Measurements from ENCODE around the gene CNTNAP5.

Gene CNTNAP5

DNA sequence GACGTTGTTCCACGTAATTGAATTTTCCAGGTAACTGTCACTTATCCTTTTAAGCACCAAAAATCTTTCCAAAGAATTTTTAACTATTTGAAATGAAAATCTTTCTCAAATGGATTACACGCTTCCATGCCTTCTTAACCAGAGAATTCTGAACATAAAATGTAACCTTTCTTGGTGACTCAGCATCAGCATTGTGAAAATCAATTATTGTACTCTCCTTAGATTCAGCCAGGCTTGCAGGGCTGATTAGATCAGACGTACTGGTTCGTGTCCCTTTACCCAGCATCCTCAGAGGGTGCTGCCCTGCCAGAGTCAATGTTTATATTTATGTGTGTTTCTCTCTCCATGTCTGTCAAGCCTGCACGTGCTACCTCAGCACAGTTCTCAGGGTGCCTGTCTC is 623.9 kb downstream of the CNTNAP5 start:
- no peak for DNase-seq

GRCh38 chr2:124652099-124652498 is 627.0 kb downstream of the CNTNAP5 start:
- no peak for DNase-seq

DNA sequence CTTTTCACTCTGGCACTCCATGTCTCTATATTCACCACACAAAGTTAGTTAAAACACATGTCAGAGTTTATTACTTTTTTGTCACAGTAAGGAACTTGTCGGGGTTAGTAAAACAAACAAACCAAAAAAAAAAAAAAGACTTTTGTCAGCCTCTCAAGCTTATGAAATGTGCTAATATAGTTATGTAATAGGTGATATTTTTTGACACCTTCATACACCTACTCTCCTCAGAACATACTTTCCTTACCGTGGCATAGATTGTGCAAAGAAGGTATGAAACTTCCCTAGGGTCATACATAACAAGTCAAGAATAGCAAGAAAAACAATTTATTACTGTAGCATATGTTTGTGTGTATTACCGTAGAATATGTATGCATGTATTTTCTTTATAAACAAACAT is 633.3 kb downstream of the CNTNAP5 start:
- no peak for DNase-seq

DNA sequence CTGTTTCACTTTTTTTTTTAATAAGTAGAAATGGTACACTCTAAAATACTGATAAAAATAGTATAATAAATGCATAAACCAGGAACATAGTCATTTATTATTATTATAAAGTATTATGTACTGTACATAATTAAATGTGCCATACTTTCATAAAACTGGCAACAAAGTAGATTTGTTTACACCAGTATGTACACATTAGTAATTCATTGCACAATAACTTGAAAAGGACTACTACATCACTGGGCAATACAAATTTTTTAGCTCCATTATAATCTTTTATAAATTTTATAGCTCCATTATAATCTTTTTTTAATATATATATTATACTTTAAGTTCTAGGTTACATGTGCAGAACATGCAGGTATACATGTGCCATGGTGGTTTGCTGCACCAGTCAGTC is 636.5 kb downstream of the CNTNAP5 start:
- no peak for DNase-seq

DNA sequence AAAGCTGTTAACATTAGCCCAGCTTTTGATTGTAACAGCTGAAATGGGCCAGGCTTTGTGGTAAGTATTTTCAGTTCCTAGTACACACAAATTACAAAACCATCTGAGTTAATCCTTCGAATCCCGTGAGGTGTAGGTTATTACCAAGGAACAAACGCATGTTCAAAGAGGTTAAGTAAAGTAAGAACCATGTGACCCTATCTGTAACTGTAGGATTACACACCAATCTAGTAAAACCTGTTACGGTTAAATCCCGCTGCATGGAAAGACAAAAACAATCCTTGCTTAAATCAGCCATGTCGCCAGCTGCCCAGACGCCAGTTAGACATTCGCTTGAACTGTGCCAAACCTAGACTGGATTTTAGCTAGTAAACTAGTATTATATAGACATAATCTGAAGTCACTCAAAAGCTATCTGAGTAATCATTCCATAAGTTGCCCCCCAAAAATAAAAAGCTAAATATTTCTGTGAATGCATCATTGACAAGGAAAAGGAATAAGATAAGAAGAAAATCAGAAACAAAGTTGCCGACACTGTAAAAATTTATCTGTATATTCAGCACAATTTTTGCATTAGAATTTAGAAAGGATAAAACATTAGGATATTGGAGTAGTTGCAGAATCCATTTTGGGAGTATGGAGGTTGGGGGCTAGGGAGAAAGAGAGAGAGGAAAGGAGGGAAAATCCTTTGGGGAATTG is 638.0 kb downstream of the CNTNAP5 start:
- DNase-seq, result no peak

DNA sequence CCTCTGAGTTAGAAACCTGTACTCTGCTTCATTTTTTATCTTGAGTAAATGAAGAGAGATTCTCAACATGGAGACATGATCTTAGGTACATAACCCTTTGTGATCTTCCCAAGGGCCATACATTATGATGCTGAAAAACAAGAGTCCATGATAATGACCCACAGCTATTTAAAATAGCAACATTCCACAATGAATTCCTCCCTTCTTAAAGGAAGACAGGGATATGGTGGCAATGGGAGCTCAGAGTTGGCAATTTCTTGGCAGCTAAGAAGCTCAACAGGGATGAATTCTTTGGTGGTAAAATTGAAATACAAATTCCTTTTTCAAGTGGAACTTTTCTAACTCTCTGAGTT is 638.5 kb downstream of the CNTNAP5 start:
- DNase-seq, result no peak

- no peak for DNase-seq
Measured at GRCh38 chr2:124664363-124664762, 639.3 kb downstream of the CNTNAP5 start.

- DNase-seq, result no peak
Measured at GRCh38 chr2:124666976-124667375, 641.9 kb downstream of the CNTNAP5 start.

DNA sequence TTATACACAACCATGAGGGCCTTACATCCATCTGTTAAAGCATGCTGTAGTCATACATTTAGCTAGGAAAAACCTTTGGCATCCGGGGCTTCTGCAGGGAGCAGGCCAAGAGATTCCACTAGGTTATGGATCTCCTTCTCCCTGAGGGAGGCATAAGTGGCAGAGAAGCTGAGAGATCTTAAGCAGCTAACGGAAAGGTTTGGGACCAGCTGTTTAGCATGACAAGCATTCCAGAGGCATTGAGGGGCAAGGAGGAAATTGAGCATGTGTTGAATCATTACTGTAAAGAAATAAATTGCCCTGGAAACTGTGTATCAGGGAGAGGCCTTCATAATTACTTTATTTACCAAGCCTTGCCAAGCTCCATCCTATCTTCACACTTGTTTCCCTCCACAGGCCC is 643.1 kb downstream of the CNTNAP5 start:
- no peak for DNase-seq

- DNase-seq, result no peak
Measured at GRCh38 chr2:124670187-124670586, 645.1 kb downstream of the CNTNAP5 start.

GRCh38 chr2:124678043-124678442 is 653.0 kb downstream of the CNTNAP5 start:
- DNase-seq, result no peak

DNA sequence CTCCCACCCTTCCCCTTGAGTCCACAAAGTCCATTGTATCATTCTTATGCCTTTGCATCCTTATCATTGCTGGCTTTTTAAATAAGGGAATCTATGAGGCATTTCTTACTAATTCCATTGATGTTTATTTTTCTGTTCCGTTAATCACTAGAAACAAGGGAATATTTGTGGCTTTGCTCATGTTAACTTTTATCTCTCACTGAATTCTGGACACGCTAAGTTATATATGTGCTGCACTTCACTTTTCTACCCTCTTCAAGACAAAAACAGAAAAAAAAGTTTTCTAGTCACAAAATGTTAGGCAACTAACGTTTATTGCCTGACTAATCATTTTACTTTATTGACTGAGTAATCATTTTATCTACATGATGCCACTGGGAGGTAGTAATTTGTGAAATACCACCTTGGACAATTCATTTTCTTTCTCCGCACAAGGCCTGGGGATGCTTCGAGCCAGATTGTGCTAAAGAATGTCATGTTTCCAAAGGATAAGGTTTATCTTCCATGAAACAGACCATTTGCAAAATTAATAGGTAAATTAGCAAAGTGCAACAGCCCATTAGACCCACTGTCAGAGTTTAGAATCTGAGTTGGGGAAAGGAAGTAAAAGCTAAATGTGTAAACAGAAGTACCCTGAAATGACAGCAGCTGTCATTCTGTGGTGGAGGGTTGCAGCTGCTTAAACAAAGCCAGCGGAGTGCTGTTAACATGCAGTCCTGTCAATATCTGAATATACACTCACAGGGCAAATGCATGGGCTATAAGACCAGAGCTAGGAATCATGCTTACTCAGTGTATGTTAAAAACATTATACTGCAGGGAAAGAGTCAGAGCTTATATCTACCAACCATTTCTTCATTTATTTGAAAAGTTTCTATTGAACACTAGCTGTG is 658.7 kb downstream of the CNTNAP5 start:
- DNase-seq, result peak; percentile 15

DNA sequence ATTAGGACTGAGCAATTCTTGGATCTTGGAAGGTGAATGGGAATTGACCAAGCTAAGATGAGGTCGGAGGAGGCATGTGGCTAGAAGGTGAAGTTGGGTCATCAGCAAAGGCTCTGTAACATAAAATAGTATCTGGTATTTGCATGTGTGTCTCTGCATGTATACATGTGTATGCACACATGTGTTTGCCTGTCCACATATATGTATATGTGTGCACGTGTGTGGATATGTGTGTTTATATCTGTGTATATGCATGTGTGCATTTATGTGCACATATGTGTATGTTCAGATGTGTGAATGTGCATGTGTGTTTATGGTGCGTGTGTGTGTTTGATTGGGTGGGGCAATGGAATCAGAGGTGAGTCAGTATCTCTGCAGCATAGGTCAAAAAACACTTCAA is 664.3 kb downstream of the CNTNAP5 start:
- no peak for DNase-seq

GRCh38 chr2:124692216-124692615 is 667.1 kb downstream of the CNTNAP5 start:
- DNase-seq, result no peak

GRCh38 chr2:124692707-124693106 is 667.6 kb downstream of the CNTNAP5 start:
- no peak for DNase-seq

DNA sequence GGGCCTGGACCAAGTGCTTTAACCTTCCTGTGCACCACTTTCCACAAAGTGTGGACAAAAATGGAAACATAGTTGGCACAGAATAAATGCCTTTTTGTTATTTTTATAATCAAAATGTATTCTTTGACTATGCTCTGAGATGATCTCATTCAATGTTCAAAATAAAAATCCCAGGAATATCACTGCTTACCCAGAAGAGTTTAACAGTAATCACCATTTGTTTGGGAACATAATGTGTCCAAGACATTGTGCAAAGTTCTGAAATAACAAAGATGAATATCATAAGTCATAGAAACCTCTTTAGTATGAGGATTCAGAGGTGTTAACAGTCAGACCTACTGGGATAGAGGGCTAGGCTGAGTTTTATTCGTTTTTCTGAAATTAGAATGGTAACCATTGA is 668.1 kb downstream of the CNTNAP5 start:
- no peak for DNase-seq

DNA sequence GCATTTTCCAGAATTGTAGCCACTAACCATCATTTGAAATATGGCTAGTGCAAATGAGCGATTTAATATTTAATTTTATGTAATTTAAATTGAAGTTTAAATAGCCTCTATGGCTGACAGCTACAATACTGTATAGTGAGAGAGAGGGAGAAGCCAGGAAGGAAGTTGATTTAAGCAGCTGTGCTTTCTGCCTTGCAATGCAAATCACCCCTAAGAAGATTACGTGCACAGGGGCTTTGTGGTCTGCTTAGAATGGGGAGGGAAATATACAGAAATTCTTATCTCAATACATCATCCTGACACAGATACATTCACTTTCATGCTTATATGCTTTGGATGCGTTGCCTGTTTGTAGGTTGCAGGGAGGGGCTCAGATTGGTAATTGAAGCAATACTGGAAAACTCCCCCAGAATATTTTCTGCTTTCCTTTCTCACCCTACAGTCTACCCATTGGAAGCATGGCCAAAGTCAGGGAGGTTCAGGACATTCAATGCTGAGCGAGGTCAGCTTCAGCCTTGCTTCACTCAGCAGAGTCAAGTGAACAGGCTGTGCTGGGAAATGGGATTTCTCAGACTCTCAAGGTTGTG is 674.0 kb downstream of the CNTNAP5 start:
- no peak for DNase-seq

DNA sequence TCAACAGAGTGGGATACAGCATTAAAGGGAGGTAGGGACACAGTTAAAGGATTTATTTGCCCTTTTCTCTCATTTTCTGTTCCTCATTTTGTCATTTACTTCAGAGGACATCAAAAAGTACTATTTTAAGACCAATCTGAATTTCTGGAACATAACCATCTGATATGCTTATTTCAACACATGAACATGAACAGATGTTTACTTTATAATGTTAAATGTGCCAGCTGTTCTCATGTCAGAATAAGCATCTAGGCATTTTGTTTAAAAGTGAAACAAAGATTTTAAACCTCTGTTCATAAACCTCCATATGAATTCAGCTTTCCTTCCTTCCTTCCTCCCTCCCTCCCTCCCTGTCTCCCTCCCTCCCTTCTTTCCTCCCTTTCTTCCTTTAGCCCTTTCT is 677.7 kb downstream of the CNTNAP5 start:
- no peak for DNase-seq

DNA sequence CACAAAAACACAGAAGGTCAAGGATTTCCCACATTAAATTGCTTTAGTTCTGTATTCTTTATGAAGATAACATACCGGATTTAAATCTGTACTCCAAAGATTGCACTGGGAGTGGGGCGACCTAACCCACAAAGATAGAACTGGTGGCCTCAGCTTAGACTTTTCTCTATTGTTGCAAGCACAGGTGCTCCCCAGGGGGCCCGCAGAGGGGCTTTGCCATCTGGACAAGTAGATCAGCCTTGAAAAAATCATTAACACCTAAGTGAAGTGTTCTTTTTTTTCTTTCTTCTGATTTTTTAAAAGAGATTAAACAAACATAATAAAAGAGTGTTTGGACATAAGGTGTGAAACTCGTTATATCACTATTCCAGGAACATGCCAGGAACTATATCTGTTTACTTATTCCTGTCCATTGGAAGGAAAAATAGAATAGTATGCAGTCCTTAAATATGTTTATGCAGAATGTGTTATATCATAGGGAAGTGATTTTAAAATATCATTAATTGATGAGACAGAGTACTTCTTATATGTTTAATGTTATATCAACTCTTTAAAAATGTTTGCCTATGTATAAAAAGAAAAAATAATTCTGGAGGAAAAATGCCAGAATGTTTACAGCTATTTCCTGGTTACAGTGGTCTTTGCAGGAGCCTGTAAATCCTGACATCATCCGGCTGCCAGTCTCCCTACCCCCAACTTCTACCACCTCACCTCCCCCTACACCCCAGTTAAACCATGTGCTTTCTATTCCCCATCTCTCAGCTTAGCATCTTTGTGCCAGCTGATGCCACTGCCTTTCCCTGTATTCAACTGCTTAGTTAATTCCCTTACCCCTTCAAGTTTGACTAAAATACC is 679.2 kb downstream of the CNTNAP5 start:
- DNase-seq, result no peak

- DNase-seq, result no peak
Measured at GRCh38 chr2:124708661-124709060, 683.6 kb downstream of the CNTNAP5 start.

GRCh38 chr2:124713969-124714368 is 688.9 kb downstream of the CNTNAP5 start:
- no peak for DNase-seq

DNA sequence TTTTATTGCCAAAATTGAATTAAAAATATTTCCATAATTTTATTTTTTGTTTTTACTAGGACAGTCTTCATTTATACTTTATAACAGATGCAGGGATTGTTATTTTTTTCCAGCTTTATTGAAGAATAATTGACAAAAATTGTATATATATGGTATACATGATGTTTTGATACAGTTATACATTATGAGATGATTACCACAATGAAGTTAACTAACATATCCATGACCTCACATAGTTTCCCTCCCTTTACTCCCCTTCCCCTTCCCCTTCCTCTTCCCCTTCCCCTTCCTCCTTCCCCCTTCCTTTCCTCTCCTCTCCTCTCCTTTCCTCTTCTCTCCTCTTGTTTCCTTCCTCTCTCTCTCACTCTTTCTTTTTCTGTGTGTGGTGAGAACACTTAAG is 700.1 kb downstream of the CNTNAP5 start:
- DNase-seq, result no peak

GRCh38 chr2:124740636-124741035 is 715.5 kb downstream of the CNTNAP5 start:
- no peak for DNase-seq
